Activated T-helper 2 cell treated with anti-CD3 and anti-CD28 coated beads, Interferon-gamma antibody, Interleukin-2, Interleukin-4, amounts not matched to agents 10 μg/mL and 5 μg/mL and 100 μg/mL, durations not matched to agents 14 hours and 24 hours and 36 hours (primary cell): ENCODE data around the gene EDN2. TPM values are rescaled to one million over a fixed set of nuclear protein-coding genes. Genes with fewer than 3 reads are reported as not detected.

Source experiments
- DNase-seq: peaks from one replicate; pipeline ENCODE4 v3.0.0; 2021; ENCODE audit warnings: low spot score
- H3K27ac Mint-ChIP-seq: one replicate; pipeline ENCODE4 v1.8.0; 2021; ENCODE audit warnings: mixed read lengths
- H3K27me3 Mint-ChIP-seq: one replicate; pipeline ENCODE4 v1.8.0; 2021; ENCODE audit warnings: low read depth, mixed read lengths
- H3K36me3 Mint-ChIP-seq: one replicate; pipeline ENCODE4 v1.8.0; 2021; ENCODE audit warnings: low read depth, mixed read lengths
- H3K4me1 Mint-ChIP-seq: one replicate; pipeline ENCODE4 v1.8.0; 2021; ENCODE audit warnings: low read depth, mixed read lengths
- H3K4me3 Mint-ChIP-seq: one replicate; pipeline ENCODE4 v1.8.0; 2021; ENCODE audit warnings: low read depth, mild to moderate bottlenecking, moderate library complexity, mixed read lengths
- H3K9me3 Mint-ChIP-seq: one replicate; pipeline ENCODE4 v1.8.0; 2021; ENCODE audit warnings: mixed read lengths
- intact Hi-C: fragments of 100-400 bp; cut with micrococcal nuclease; formaldehyde crosslinking; loops from one replicate; pipeline ENCODE4 v1.15.1; 2023
- total RNA-seq: library from RNA; stranded (reverse); gene quantifications from 2 replicates; pipeline ENCODE4 v1.2.3, GENCODE V29; 2022

Gene EDN2
- total RNA-seq, 1 donor from 2014 or later: not detected

- intact Hi-C loops: no loop called here
- H3K4me1 Mint-ChIP-seq: peaks cover 7% of the 10 kb centered on the region
- DNase-seq: no peak
- H3K4me3 Mint-ChIP-seq: no peak overlapping the region
- H3K27ac Mint-ChIP-seq: no peak overlapping the region
- no peaks in the 10 kb centered on the region for H3K9me3 Mint-ChIP-seq
- H3K36me3 Mint-ChIP-seq: no peaks in the 10 kb centered on the region
- no peaks in the 10 kb centered on the region for H3K27me3 Mint-ChIP-seq
These were observed 17.1 kb upstream of the EDN2 start for GRCh38 chr1:41501581-41501980.

DNA sequence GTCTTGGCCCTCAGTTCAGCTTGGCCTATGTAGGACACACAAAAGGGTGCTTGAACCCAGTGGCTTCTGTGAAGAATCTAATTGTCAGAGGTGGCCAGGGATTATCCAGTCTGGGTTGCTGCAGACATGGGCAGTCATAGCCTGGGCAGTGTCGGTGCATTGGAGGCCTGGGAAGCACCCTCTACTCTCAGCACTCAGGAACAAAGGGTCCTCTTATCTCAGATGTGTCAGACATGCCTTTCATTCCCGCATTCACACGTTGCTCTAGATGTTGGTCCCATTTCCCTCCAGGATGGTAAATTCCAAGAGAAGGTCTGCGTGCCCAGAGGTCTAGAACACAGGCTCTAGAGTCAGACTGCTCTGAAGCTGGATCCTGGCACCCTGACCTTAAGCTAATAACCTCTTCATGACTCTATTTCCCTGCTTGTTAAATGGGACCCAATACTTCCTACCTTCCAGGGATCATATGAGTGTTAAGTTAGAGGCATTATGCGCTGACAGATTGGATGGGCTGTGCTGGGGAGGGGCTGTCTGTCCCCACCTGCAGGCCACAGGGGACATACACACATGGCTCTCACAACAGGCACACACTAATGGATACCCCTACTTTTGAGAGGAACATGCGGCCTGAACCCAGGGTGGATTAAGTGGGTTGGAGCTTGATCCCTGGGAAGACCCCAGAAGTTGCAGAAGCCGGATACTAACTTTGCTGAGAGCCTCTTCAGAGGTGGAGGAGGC lies 16.5 kb upstream of the EDN2 start:
- Mint-ChIP-seq H3K9me3 (no peaks in the 10 kb centered on the region), H3K36me3 (no peaks in the 10 kb centered on the region), H3K4me1 (peaks cover 7% of the 10 kb centered on the region), H3K27ac (no peak overlapping the region), H3K4me3 (no peak overlapping the region), H3K27me3 (no peaks in the 10 kb centered on the region)
- DNase-seq: no peak
- intact Hi-C loops: no loop called here

- no peak for DNase-seq
- H3K27me3 Mint-ChIP-seq: peaks cover 3% of the 10 kb centered on the region
- H3K4me3 Mint-ChIP-seq: no peak overlapping the region
- intact Hi-C loops: no loop called here
- no peaks in the 10 kb centered on the region for H3K36me3 Mint-ChIP-seq
- no peak overlapping the region for H3K27ac Mint-ChIP-seq
- no peaks in the 10 kb centered on the region for H3K9me3 Mint-ChIP-seq
- H3K4me1 Mint-ChIP-seq: peaks cover 9% of the 10 kb centered on the region
These were observed 15.9 kb upstream of the EDN2 start for GRCh38 chr1:41500378-41500777.

- Mint-ChIP-seq H3K4me3 (no peak overlapping the region), H3K36me3 (no peaks in the 10 kb centered on the region), H3K9me3 (no peaks in the 10 kb centered on the region), H3K27me3 (peaks cover 3% of the 10 kb centered on the region), H3K27ac (no peak overlapping the region), H3K4me1 (peaks cover 5% of the 10 kb centered on the region)
- no peak for DNase-seq
- intact Hi-C loops: no loop called here
These were observed 15.1 kb upstream of the EDN2 start for GRCh38 chr1:41499591-41499990.

- peaks cover 2% of the 10 kb centered on the region for H3K4me1 Mint-ChIP-seq
- H3K9me3 Mint-ChIP-seq: no peaks in the 10 kb centered on the region
- no peak overlapping the region for H3K4me3 Mint-ChIP-seq
- no peak overlapping the region for H3K27ac Mint-ChIP-seq
- intact Hi-C loops: no loop called here
- no peak for DNase-seq
- peaks cover 3% of the 10 kb centered on the region for H3K27me3 Mint-ChIP-seq
- no peaks in the 10 kb centered on the region for H3K36me3 Mint-ChIP-seq
These were observed 14.3 kb upstream of the EDN2 start for GRCh38 chr1:41498804-41499203.

GRCh38 chr1:41498391-41498790 lies 13.9 kb upstream of the EDN2 start:
- Mint-ChIP-seq H3K27ac (no peak overlapping the region), H3K4me1 (peaks cover 2% of the 10 kb centered on the region), H3K27me3 (peaks cover 3% of the 10 kb centered on the region), H3K4me3 (no peak overlapping the region), H3K9me3 (no peaks in the 10 kb centered on the region), H3K36me3 (no peaks in the 10 kb centered on the region)
- no peak for DNase-seq
- intact Hi-C loops: no loop called here

GRCh38 chr1:41497461-41498030 lies 13.1 kb upstream of the EDN2 start:
- no peaks in the 10 kb centered on the region for H3K36me3 Mint-ChIP-seq
- H3K4me3 Mint-ChIP-seq: peak overlapping the region; percentile 21
- no peaks in the 10 kb centered on the region for H3K9me3 Mint-ChIP-seq
- no peak for DNase-seq
- intact Hi-C loops: no loop called here
- H3K4me1 Mint-ChIP-seq: peaks cover 4% of the 10 kb centered on the region
- peaks cover 3% of the 10 kb centered on the region for H3K27me3 Mint-ChIP-seq
- H3K27ac Mint-ChIP-seq: no peak overlapping the region

DNA sequence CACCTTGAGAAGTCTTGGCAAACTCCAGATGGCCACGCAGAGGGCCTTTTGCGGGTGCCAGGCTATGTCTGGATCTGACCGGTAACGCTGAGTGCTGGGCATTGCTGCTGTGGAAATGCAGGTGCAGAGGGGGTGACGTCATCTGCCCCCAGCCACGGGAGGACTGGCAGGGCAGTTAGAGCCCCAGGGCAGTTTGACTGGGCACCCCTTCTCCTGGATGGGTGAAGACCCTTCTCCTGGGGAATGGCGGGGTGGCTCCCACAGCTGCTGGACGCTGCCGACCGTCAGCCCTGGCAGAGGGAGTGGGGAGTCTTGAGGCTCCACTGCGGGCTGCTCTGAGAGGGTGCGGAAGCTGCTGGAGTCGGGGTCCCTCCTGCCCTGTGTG lies 12.6 kb upstream of the EDN2 start:
- H3K4me1 Mint-ChIP-seq: peaks cover 4% of the 10 kb centered on the region
- DNase-seq: no peak
- no peak overlapping the region for H3K27ac Mint-ChIP-seq
- intact Hi-C loops: no loop called here
- H3K36me3 Mint-ChIP-seq: no peaks in the 10 kb centered on the region
- H3K4me3 Mint-ChIP-seq: no peak overlapping the region
- H3K27me3 Mint-ChIP-seq: peaks cover 3% of the 10 kb centered on the region
- H3K9me3 Mint-ChIP-seq: no peaks in the 10 kb centered on the region

DNA sequence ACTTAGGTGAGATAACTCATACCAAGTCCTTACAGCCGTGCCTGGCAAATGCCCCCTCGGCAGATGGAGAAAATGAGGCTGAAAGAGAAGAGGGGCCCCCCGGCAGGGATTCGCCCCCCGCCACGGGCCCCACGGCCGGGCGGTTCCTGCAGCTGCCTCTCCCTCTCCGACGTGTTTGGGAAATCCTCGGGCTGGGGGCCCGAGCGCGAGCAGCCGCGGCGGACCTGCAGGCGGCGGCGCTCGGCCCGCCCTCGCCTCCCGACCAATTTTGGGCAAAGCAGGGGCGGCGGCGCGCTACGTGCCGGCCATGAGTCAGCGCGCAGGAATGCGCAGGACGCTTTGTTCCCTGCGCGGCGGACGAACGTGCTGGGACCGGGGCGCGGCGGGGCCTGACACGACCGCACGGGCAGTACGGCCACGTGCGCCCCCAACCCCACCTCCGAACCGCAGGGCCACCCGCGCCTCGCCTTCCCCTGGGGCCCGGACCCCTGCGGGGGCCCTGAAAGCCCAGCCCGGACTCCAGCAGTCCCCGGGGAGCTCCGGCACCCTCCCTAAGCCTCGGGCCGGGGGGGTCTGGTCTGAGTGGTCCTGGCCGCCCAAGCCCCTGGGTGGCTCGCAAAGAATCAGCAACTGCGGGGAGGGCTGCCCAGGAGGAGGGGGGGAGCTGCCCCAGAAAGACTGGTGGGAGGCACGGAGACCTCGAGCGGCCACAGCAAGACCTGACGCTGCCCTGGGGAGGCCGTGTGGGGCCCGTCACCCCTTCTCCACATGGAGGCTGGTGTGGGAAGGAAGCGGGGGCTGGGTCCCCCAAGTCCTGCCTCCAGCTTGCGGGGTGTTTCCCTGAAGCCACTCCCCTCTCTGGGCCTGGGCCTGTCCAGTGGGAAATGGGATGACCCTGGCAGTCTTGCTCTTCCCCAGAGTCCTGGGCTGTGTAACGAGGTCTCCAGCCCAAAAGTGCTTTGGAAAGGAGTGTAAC lies 11.9 kb upstream of the EDN2 start:
- H3K36me3 Mint-ChIP-seq: no peaks in the 10 kb centered on the region
- DNase-seq: peak; percentile 27
- no peak overlapping the region for H3K27ac Mint-ChIP-seq
- H3K4me3 Mint-ChIP-seq: peak overlapping the region; percentile 68
- H3K4me1 Mint-ChIP-seq: peaks cover 4% of the 10 kb centered on the region
- intact Hi-C loops: no loop called here
- H3K27me3 Mint-ChIP-seq: peaks cover 3% of the 10 kb centered on the region
- H3K9me3 Mint-ChIP-seq: no peaks in the 10 kb centered on the region

DNA sequence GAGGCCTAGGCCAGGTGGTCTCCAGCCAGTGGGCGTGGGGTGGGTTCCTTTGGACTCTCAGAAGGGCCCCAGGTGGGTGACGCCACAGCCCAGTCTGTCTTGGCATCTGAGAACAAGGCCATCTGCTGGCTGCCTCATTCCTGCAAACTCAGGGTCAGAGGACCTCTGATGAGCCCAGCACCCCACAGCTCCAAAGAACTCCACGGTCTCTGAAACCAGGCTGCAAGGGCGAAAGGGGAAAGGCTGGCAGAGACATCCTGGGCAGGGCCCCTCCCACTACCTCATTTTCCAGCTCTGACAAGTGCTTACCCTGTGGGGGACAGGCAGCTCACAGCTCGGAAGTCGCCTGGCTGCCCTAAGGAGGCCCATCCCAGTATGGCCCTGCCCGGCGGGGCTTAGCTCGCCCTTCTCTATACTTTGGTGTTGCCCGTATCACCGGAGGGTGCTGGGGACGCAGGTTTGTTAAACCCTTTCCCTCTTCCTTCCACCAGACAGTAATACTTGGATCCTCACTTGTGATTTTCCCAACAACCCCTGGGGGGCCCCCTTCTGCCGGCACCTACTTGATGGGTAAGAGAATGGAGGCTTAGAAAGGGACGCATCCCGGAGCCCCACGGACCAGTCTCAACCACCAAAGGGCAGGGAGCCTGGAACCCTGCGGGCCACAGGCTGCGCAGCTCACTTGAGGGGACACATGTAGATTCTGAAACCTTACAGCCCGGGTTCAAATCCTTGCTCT lies 10.9 kb upstream of the EDN2 start:
- Mint-ChIP-seq H3K27ac (no peak overlapping the region), H3K4me3 (peak overlapping the region; percentile 68)
- no peak for DNase-seq

GRCh38 chr1:41494351-41495209 lies 10.1 kb upstream of the EDN2 start:
- no peak for DNase-seq
- intact Hi-C loops: no loop called here
- H3K9me3 Mint-ChIP-seq: no peaks in the 10 kb centered on the region
- no peaks in the 10 kb centered on the region for H3K36me3 Mint-ChIP-seq
- no peak overlapping the region for H3K27ac Mint-ChIP-seq
- peaks cover 4% of the 10 kb centered on the region for H3K4me1 Mint-ChIP-seq
- H3K4me3 Mint-ChIP-seq: no peak overlapping the region
- H3K27me3 Mint-ChIP-seq: peaks cover 3% of the 10 kb centered on the region

More for the DNA sequence above, 10.9 kb upstream of the EDN2 start:
- Mint-ChIP-seq H3K27me3 (peaks cover 3% of the 10 kb centered on the region), H3K9me3 (no peaks in the 10 kb centered on the region), H3K36me3 (no peaks in the 10 kb centered on the region), H3K4me1 (peaks cover 4% of the 10 kb centered on the region)
- intact Hi-C loops: no loop called here
